Esophagus muscularis mucosa (tissue), 4 donors: ENCODE data around the gene TNPO3.

ENCODE experiments used
- CTCF ChIP-seq, 3 experiments: fragments of 200-600 bp in 2 of 3; fragments of 450-650 bp in 1 of 3; sonication (generic) in 2 of 3; IDR thresholded peaks; one replicate each; pipeline ENCODE4 v1.5.1; 2017 to 2019; ENCODE audit warnings: antibody characterized with exemption in 3 of 3, mild to moderate bottlenecking in 2 of 3, moderate library complexity in 1 of 3
- EP300 ChIP-seq: sonication (generic); formaldehyde crosslinking; IDR thresholded peaks from one replicate; pipeline ENCODE4 v1.6.1; 2017; ENCODE audit warnings: antibody characterized with exemption
- POLR2A ChIP-seq: fragments of 450-650 bp; IDR thresholded peaks from one replicate; pipeline ENCODE4 v1.6.1; 2017; ENCODE audit warnings: antibody characterized with exemption, moderate library complexity, mild to moderate bottlenecking, low read depth
- POLR2AphosphoS5 ChIP-seq, 2 donors: sonication (generic); formaldehyde crosslinking; IDR thresholded peaks; one replicate each; pipeline ENCODE4 v1.6.1; 2017; ENCODE audit warnings: antibody characterized with exemption in 2 of 2

- no peak for TF ChIP-seq POLR2A
- TF ChIP-seq CTCF (IDR thresholded peaks at IDR 0.05): no peak
- TF ChIP-seq POLR2AphosphoS5 (IDR thresholded peaks at IDR 0.05): no peak
- no peak for TF ChIP-seq EP300
These were observed 24.5 kb downstream of the TNPO3 start for GRCh38 chr7:129030440-129030839.
